NOMO-1 treated with dmso at 0.1 percent for 144 hours (cell line): Measurements from ENCODE around the gene DENND5B.
"Not testable (repeated sequence)": the region's sequence is repeated elsewhere in the genome, so short reads cannot be mapped to it uniquely, and the experiment has no call there.

Experiments
- DNase-seq: peaks from one replicate; lab custom pipeline; 2025; ENCODE audit not compliant: unreplicated experiment; lab: John Stamatoyannopoulos, UW

DENND5B gene

GRCh38 chr12:31507966-31508365, 83.0 kb downstream of the DENND5B start:
- no peak for DNase-seq

- DNase-seq = no peak
Measured at GRCh38 chr12:31506515-31507306, 84.2 kb downstream of the DENND5B start.

DNA sequence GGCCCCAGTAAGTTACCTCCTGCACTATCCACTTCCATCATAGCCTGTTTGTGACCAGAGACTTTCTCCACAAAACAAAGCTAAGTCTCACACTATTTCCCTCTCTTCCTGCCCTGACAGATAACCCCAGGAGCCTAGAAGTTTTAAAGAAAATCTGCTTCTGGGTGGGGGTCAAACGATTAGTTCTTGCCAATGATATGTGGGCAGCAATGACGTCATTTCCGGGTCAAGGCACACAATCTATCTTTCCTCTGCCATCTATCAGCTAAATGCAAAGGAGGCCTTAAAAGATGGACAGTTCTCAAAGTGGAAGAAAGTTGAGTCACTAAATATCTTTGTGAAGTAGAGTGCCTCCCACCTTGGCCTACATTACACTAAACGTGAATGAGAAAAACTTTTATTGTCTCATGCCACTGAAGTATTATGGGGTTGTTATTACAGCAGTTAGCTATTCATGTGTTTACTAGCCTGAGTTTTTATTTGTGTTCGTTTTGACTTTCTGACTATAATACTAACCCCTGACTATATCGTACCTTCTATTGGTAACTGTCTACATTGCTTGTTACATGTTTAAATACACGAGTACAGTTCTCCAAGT, 86.2 kb downstream of the DENND5B start:
- DNase-seq = no peak

GRCh38 chr12:31501014-31501413, 89.9 kb downstream of the DENND5B start:
- not testable (repeated sequence) for DNase-seq

DNA sequence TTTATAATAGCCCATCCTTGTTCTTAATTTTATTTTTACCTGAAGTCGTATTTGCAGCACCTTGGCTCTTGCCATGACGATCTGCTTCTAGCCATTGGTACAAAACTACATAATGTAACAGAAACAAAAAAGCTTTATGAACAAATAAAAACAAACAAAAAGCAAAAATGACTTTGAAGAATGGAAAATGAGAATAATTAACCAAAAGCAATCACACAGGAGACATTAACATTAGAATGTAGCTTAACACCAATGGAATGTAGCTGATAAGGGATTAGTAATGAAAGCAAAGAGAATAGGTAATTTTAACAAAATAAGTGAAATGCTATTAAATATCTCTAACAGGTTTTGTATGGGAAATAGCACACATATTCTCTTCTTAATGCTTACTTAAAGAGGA, 91.4 kb downstream of the DENND5B start:
- DNase-seq = no peak

GRCh38 chr12:31498424-31498823, 92.5 kb downstream of the DENND5B start:
- DNase-seq = no peak

GRCh38 chr12:31496257-31496656, 94.7 kb downstream of the DENND5B start:
- no peak for DNase-seq

GRCh38 chr12:31494455-31494854, 96.5 kb downstream of the DENND5B start:
- no peak for DNase-seq

DNA sequence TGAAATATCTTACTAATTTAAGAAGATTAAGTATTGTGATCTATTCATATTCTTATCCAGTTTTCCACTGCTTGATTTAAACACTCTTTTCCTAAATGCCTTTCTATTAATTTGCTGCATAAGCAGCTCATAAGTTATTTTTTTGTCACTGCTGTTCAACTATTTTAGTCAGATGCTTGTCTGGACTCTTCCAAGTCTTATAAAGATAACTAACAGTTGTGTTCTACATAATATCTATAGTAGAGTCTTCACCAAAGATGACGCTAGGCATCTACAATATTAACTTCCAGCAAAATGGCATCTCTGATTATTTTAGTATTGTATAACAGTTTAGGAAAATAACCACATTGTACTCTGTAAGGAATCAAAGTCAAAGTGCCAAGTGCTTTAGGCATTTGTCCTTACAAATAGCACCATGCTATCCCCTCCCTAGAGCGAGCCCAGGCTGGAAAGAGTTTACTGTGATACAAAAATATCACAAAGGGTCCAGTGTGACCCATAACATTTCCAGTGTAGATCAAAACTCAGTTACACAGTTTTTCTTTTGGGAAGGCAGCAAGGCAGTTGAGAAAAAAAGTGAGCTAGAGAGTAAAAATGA, 98.2 kb downstream of the DENND5B start:
- no peak for DNase-seq

DNA sequence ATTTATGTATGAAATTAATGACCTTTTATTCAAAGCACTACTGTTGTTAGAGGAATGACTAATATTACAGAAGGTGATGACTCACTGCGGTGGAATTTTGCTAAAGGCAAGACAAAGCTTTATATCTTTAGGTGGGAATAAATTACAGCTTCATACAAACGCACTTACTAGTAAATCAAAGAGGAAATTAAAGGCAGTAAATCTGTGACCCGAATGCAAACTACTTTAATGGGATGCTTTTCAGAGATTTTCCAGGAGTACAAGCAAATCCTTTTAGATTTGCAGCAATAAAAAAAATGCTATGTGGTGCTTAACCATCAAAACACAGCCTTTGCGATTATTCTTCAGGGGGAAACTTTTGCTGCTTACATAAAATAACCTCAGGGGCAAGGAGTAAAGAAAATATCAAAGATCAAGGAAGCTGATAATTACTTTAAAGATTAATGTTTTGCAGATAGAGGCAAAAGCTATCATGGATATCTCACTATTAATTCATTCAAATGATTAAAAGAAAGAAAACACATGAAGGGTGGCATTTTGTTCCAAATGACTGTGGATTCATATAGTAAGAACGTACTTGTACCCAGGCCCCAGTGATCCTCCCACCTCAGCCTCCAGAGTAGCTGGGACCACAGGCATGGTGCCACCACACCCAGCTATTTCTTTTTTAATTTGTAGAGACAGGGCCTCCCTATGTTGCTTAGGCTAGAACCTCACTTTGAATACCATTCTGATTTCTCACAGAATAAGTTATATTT, 98.9 kb downstream of the DENND5B start:
- DNase-seq = no peak

DNA sequence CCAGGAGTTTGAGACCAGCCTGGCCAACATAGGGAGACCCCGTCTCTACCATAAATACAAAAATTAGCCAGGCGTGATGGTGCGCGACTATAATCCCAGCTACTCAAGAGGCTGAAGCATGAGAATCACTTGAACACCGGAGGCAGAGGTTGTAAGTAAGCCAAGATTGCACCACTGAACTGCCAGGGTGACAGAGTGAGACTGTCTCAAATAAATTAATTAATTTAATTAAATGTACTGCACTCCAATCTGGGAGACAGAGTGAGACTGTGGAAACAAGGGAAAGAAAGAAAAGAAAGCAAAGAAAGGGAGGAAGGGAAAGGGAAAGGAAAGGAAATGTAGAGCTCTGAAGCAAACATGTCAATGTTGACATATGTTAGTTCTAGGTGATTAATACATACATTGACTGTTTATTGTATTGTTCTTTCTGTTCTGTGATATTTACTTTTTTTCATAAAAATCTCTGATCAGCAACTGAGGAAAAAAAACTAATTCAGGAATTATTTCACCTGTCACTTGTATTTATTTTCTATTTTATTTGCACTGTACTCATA, 99.6 kb downstream of the DENND5B start:
- DNase-seq = no peak

- no peak for DNase-seq
Measured at GRCh38 chr12:31488737-31489338, 102.1 kb downstream of the DENND5B start.

- no peak for DNase-seq
Measured at GRCh38 chr12:31485571-31485970, 105.4 kb downstream of the DENND5B start.

GRCh38 chr12:31482816-31483215, 108.1 kb downstream of the DENND5B start:
- no peak for DNase-seq

- DNase-seq = no peak
Measured at GRCh38 chr12:31481415-31481814, 109.5 kb downstream of the DENND5B start.

GRCh38 chr12:31479516-31480210, 111.3 kb downstream of the DENND5B start:
- DNase-seq = no peak

DNA sequence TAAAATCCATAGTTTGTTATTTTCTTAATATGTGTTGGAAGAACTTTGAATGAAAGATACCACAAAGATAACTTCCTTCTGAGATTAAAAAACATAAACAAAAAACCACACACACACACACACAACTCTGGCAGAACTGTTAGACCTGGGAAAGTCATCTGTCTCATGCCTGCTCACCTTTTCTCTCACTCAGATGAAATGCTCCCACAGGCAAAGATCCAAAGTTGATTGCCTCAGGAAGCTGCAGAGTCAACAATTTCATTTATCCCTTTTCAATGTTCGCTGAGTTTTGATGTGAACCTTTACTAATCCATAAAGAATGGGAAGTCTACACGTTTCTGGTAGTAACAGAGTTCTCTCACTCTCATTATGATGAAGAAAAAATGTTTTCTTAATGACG, 112.0 kb downstream of the DENND5B start:
- DNase-seq = no peak

- no peak for DNase-seq
Measured at GRCh38 chr12:31478425-31478824, 112.5 kb downstream of the DENND5B start.

- DNase-seq = peak; percentile 31
Measured at GRCh38 chr12:31477687-31478086, 113.2 kb downstream of the DENND5B start.

- no peak for DNase-seq
Measured at GRCh38 chr12:31476437-31476836, 114.5 kb downstream of the DENND5B start.
